Putamen (tissue), 1 donor: ENCODE data around the gene CEP170.
"Not testable (repeated sequence)": the region's sequence is repeated elsewhere in the genome, so short reads cannot be mapped to it uniquely, and the experiment has no call there.

Experiments
- DNase-seq: peaks from one replicate; pipeline ENCODE4 v3.0.0-alpha.2; 2016; ENCODE audit warnings: low spot score

CEP170 gene

GRCh38 chr1:243233908-243234307 lies 21.2 kb downstream of the CEP170 start:
- no peak for DNase-seq

- no peak for DNase-seq
Observed at GRCh38 chr1:243230914-243231313, 24.2 kb downstream of the CEP170 start.

GRCh38 chr1:243229526-243229925 lies 25.6 kb downstream of the CEP170 start:
- no peak for DNase-seq

- no peak for DNase-seq
Observed at GRCh38 chr1:243227622-243228021, 27.5 kb downstream of the CEP170 start.

GRCh38 chr1:243218059-243218458 lies 37.0 kb downstream of the CEP170 start:
- no peak for DNase-seq

GRCh38 chr1:243217349-243217748 lies 37.7 kb downstream of the CEP170 start:
- no peak for DNase-seq

GRCh38 chr1:243216741-243217140 lies 38.3 kb downstream of the CEP170 start:
- no peak for DNase-seq

GRCh38 chr1:243215276-243215875 lies 39.7 kb downstream of the CEP170 start:
- DNase-seq: not testable (repeated sequence)

GRCh38 chr1:243213045-243213787 lies 41.9 kb downstream of the CEP170 start:
- DNase-seq: no peak

- DNase-seq: not testable (repeated sequence)
Observed at GRCh38 chr1:243211984-243212383, 43.1 kb downstream of the CEP170 start.

GRCh38 chr1:243205026-243205501 lies 50.0 kb downstream of the CEP170 start:
- DNase-seq: not testable (repeated sequence)

GRCh38 chr1:243204336-243204735 lies 50.7 kb downstream of the CEP170 start:
- not testable (repeated sequence) for DNase-seq

- not testable (repeated sequence) for DNase-seq
Observed at GRCh38 chr1:243203196-243203595, 51.9 kb downstream of the CEP170 start.

- not testable (repeated sequence) for DNase-seq
Observed at GRCh38 chr1:243201316-243201715, 53.8 kb downstream of the CEP170 start.

GRCh38 chr1:243197524-243197923 lies 57.6 kb downstream of the CEP170 start:
- not testable (repeated sequence) for DNase-seq

- not testable (repeated sequence) for DNase-seq
Observed at GRCh38 chr1:243193330-243193729, 61.8 kb downstream of the CEP170 start.

- peak; percentile 44 for DNase-seq
Observed at GRCh38 chr1:243186201-243186995, 68.7 kb downstream of the CEP170 start.

- not testable (repeated sequence) for DNase-seq
Observed at GRCh38 chr1:243184787-243185186, 70.3 kb downstream of the CEP170 start.

- not testable (repeated sequence) for DNase-seq
Observed at GRCh38 chr1:243183661-243184060, 71.4 kb downstream of the CEP170 start.

- DNase-seq: not testable (repeated sequence)
Observed at GRCh38 chr1:243183176-243183575, 71.9 kb downstream of the CEP170 start.

GRCh38 chr1:243179720-243180119 lies 75.4 kb downstream of the CEP170 start:
- DNase-seq: no peak

GRCh38 chr1:243177792-243178191 lies 77.3 kb downstream of the CEP170 start:
- DNase-seq: not testable (repeated sequence)
